GM18520 (cell line): ENCODE results near the gene SLC39A9.
"Not testable (repeated sequence)": the region's sequence is repeated elsewhere in the genome, so short reads cannot be mapped to it uniquely, and the experiment has no call there.

Experiments
- ATAC-seq: cut with Tn5 transposase; IDR thresholded peaks from one replicate; pipeline ENCODE4 v1.9.1; 2021; ENCODE audit not compliant: unreplicated experiment

Gene SLC39A9

GRCh38 chr14:69366761-69367160, 31.7 kb upstream of the SLC39A9 start:
- no peak for ATAC-seq

- no peak for ATAC-seq
These were observed 30.1 kb upstream of the SLC39A9 start for GRCh38 chr14:69368381-69368780.

GRCh38 chr14:69370061-69370460, 28.4 kb upstream of the SLC39A9 start:
- no peak for ATAC-seq

- ATAC-seq = no peak
These were observed 26.3 kb upstream of the SLC39A9 start for GRCh38 chr14:69372146-69372545.

GRCh38 chr14:69373104-69373503, 25.4 kb upstream of the SLC39A9 start:
- no peak for ATAC-seq

GRCh38 chr14:69374235-69374634, 24.3 kb upstream of the SLC39A9 start:
- no peak for ATAC-seq

- ATAC-seq = no peak
These were observed 23.3 kb upstream of the SLC39A9 start for GRCh38 chr14:69375182-69375581.

- no peak for ATAC-seq
These were observed 22.8 kb upstream of the SLC39A9 start for GRCh38 chr14:69375722-69376121.

- ATAC-seq = no peak
These were observed 22.1 kb upstream of the SLC39A9 start for GRCh38 chr14:69376439-69376838.

GRCh38 chr14:69378274-69378673, 20.2 kb upstream of the SLC39A9 start:
- no peak for ATAC-seq

GRCh38 chr14:69387311-69387710, 11.2 kb upstream of the SLC39A9 start:
- ATAC-seq = no peak

- ATAC-seq = not testable (repeated sequence)
These were observed 7.1 kb upstream of the SLC39A9 start for GRCh38 chr14:69391400-69391799.

GRCh38 chr14:69392481-69392880, 6.0 kb upstream of the SLC39A9 start:
- ATAC-seq = no peak

- ATAC-seq = no peak
These were observed 2.6 kb upstream of the SLC39A9 start for GRCh38 chr14:69395929-69396328.

- no peak for ATAC-seq
These were observed 322 bp downstream of the SLC39A9 start for GRCh38 chr14:69398818-69399210.

GRCh38 chr14:69399750-69400149, 1.3 kb downstream of the SLC39A9 start:
- ATAC-seq = no peak

GRCh38 chr14:69400154-69400553, 1.7 kb downstream of the SLC39A9 start:
- no peak for ATAC-seq

- no peak for ATAC-seq
These were observed 3.3 kb downstream of the SLC39A9 start for GRCh38 chr14:69401841-69402240.

- no peak for ATAC-seq
These were observed 6.0 kb downstream of the SLC39A9 start for GRCh38 chr14:69404478-69404877.

GRCh38 chr14:69404883-69405282, 6.4 kb downstream of the SLC39A9 start:
- ATAC-seq = no peak

- no peak for ATAC-seq
These were observed 7.3 kb downstream of the SLC39A9 start for GRCh38 chr14:69405762-69406161.

- ATAC-seq = no peak
These were observed 10.0 kb downstream of the SLC39A9 start for GRCh38 chr14:69408331-69408960.

GRCh38 chr14:69413483-69413882, 15.0 kb downstream of the SLC39A9 start:
- no peak for ATAC-seq
